Activated T-cell treated with anti-CD3 and anti-CD28 coated beads, Interleukin-2, amount 50 U/mL, for 72 hours (primary cell): ENCODE data around the gene TSPO2. TPM values are rescaled to one million over a fixed set of nuclear protein-coding genes. Genes with fewer than 3 reads are reported as not detected.
A peak's percentile ranks its signal among the peaks of the same experiment; 100 is the strongest.
"Not testable (repeated sequence)": the region's sequence is repeated elsewhere in the genome, so short reads cannot be mapped to it uniquely, and the experiment has no call there.

ENCODE experiments used
- ATAC-seq, 2 donors: fragments of 150-1000 bp; cut with Tn5 transposase; replicated peaks in 1 of 2; 2 replicates each; pipeline ENCODE4 v1.10.0; 2021; ENCODE audit warnings: moderate library complexity in 2 of 2, mild to moderate bottlenecking in 1 of 2
- DNase-seq, 2 donors: peaks; one replicate each; pipeline ENCODE4 v3.0.0; 2021 to 2022; ENCODE audit warnings: mixed read lengths in 1 of 2
- H3K27ac Mint-ChIP-seq: one replicate; pipeline ENCODE4 v1.8.0; 2022; ENCODE audit warnings: mild to moderate bottlenecking, moderate library complexity, mixed read lengths
- H3K27me3 Mint-ChIP-seq: one replicate; pipeline ENCODE4 v1.8.0; 2022; ENCODE audit warnings: low read depth, mixed read lengths
- H3K36me3 Mint-ChIP-seq, 2 donors: one replicate each; pipeline ENCODE4 v1.8.0; 2022; ENCODE audit warnings: mixed read lengths in 2 of 2, mild to moderate bottlenecking in 1 of 2; ENCODE audit not compliant: insufficient read depth in 2 of 2
- H3K4me1 Mint-ChIP-seq: one replicate; pipeline ENCODE4 v1.8.0; 2022; ENCODE audit warnings: low read depth, mixed read lengths
- H3K4me3 Mint-ChIP-seq, 2 donors: one replicate each; pipeline ENCODE4 v1.8.0; 2022; ENCODE audit warnings: mild to moderate bottlenecking in 2 of 2, mixed read lengths in 2 of 2, moderate library complexity in 2 of 2
- H3K9me3 Mint-ChIP-seq, 2 donors: one replicate each; pipeline ENCODE4 v1.8.0; 2022; ENCODE audit warnings: mixed read lengths in 2 of 2
- total RNA-seq, 2 donors: library from RNA; stranded (reverse); gene quantifications; one replicate each; pipeline ENCODE4 v1.2.3, GENCODE V29; 2022

The TSPO2 gene, protein sequence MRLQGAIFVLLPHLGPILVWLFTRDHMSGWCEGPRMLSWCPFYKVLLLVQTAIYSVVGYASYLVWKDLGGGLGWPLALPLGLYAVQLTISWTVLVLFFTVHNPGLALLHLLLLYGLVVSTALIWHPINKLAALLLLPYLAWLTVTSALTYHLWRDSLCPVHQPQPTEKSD
- total RNA-seq: not detected

GRCh38 chr6:41042226-41043055 lies at the start of gene TSPO2:
TSPO2 (plus strand) TSS chr6:41042467; CDS start chr6:41042986, 519 bp downstream.
- Mint-ChIP-seq H3K27me3 (no peaks in the 10 kb centered on the region), H3K4me3 (no peak within 1 kb of the TSS), H3K4me1 (peaks cover 8% of the 10 kb centered on the region), H3K27ac (no peak within 1 kb of the TSS), H3K9me3 (no peaks in the 10 kb centered on the region), H3K36me3 (no peaks in the 10 kb centered on the region)
- DNase-seq: no peak
- ATAC-seq: no peak

- H3K9me3 Mint-ChIP-seq: no peaks in the 10 kb centered on the region
- H3K4me1 Mint-ChIP-seq: no peaks in the 10 kb centered on the region
- peaks cover 13% of the 10 kb centered on the region for H3K27me3 Mint-ChIP-seq
- H3K27ac Mint-ChIP-seq: no peak overlapping the region
- H3K36me3 Mint-ChIP-seq: no peaks in the 10 kb centered on the region
- H3K4me3 Mint-ChIP-seq: no peak overlapping the region
- ATAC-seq (no peak), DNase-seq (no peak)
These were observed 49.5 kb upstream of the TSPO2 start for GRCh38 chr6:40992746-40993145.

DNA sequence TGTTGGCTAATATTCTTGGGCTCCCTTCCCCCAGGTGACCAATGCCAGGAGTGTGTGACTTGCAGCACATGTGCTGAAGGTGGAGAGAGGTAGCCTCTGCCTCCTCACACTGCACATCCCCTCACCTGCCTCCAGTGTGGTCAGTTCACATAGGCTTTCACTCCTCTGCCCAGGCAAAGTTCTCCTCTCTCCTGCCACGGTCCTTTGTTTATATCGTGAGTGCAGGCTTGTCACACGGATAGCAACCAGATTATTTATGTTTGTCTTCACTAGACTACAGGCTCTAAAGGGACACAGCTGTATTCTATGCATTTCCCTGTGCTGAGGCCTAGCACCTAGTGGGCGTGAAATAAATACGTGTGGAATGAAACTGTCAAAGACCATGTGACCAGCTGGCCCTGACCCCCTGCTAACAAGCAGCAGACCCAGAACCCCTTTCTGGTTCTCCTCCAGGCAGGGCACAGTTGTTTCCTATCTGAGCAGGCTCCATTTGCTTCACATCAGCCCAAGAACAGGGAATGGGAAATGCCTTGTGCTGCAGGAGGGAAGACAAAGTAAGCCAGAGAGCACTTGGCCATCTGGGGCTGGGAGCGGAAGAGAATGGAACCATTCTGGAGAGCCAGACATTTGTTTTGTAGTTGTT lies 45.6 kb upstream of the TSPO2 start:
- no peak for ATAC-seq
- Mint-ChIP-seq H3K27me3 (peaks cover 5% of the 10 kb centered on the region), H3K27ac (no peak overlapping the region), H3K4me1 (no peaks in the 10 kb centered on the region), H3K36me3 (no peaks in the 10 kb centered on the region), H3K4me3 (no peak overlapping the region), H3K9me3 (no peaks in the 10 kb centered on the region)
- DNase-seq: no peak

DNA sequence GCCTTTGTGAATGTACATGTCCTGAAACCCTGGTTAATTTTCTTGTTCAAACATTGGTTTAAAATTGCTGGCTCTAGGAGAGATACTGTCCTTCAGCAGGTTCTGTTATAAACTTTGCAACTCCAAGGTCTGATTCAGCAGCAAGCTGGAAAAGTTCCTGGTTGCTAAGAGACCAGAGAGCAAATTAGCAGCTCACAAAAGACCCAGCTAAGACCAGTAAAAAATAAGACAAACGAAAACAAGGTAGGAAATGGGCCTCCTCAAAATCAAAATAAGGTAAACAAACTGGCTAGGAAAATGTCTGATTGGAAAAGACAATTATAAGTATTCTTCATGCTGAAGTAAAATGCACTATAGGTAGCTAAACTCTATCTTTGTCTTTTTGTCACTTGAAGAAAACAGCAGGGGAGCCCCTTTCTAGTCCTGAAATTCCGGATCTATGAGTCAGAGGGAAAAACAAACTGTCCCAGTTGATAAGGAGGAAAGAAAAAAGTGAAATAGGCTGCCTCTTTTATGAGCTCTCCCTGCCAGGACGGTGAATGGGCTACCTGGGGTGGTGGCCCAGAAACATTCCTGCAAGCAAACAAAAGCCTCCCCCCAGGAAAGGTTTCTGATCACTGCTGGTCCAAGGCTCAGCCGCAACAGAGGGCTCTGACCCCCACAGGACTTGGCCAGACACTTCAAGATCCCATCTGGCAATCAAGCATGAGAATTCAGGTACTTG lies 44.9 kb upstream of the TSPO2 start:
- H3K9me3 Mint-ChIP-seq: no peaks in the 10 kb centered on the region
- no peaks in the 10 kb centered on the region for H3K4me1 Mint-ChIP-seq
- ATAC-seq (no peak), DNase-seq (no peak)
- H3K36me3 Mint-ChIP-seq: no peaks in the 10 kb centered on the region
- H3K27ac Mint-ChIP-seq: no peak overlapping the region
- H3K27me3 Mint-ChIP-seq: peaks cover 5% of the 10 kb centered on the region
- H3K4me3 Mint-ChIP-seq: no peak overlapping the region

DNA sequence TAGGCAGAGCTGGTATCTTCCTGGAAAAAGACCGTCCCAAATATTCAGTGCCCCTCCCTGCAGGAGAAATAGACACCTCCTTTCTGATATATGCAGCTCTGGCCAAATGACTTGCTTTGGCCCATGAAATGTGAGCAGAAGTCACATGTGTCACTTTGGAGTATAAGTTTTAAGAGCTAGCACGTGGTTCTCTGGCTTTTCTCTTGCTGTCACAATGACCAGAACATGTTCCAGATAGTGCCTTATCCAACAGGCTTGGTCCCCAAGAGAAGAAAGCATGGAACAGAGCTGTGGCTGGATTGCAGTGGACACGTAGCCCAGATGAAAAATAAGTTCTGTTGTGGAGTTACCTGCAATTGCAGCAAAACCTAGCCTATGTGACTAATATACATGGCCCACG lies 43.6 kb upstream of the TSPO2 start:
- Mint-ChIP-seq H3K27me3 (peaks cover 14% of the 10 kb centered on the region), H3K27ac (no peak overlapping the region)
- no peak for ATAC-seq

DNA sequence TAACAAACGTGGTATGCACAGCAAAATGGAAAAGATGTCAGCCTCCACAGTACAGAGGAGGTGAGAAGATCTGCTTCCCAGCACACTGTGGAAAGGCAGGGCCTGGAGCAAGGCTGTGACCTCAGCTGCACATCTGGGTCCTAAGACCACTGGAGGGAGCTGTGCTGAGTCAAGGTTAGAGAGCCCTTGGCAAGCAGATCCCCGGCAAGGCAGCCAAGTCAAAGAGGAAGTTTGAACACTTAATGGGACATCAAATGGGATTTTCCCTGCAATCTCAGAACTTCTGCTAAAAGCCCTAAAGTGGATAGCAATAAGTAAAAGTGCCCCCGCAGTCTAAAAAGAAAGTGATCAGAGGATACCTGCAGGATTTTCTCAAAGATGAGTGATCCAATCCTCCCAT lies 42.7 kb upstream of the TSPO2 start:
- no peaks in the 10 kb centered on the region for H3K36me3 Mint-ChIP-seq
- DNase-seq: peak; percentile 3 to 5
- H3K4me3 Mint-ChIP-seq: no peak overlapping the region
- no peaks in the 10 kb centered on the region for H3K9me3 Mint-ChIP-seq
- no peak for ATAC-seq
- no peaks in the 10 kb centered on the region for H3K4me1 Mint-ChIP-seq
- no peak overlapping the region for H3K27ac Mint-ChIP-seq
- peaks cover 18% of the 10 kb centered on the region for H3K27me3 Mint-ChIP-seq

More for the DNA sequence above, 43.6 kb upstream of the TSPO2 start:
- Mint-ChIP-seq H3K4me3 (no peak overlapping the region), H3K36me3 (no peaks in the 10 kb centered on the region), H3K4me1 (no peaks in the 10 kb centered on the region), H3K9me3 (no peaks in the 10 kb centered on the region)
- no peak for DNase-seq

- H3K36me3 Mint-ChIP-seq: no peaks in the 10 kb centered on the region
- H3K27ac Mint-ChIP-seq: no peak overlapping the region
- no peaks in the 10 kb centered on the region for H3K4me1 Mint-ChIP-seq
- no peak overlapping the region for H3K4me3 Mint-ChIP-seq
- no peak for DNase-seq
- peaks cover 25% of the 10 kb centered on the region for H3K27me3 Mint-ChIP-seq
- no peaks in the 10 kb centered on the region for H3K9me3 Mint-ChIP-seq
- no peak for ATAC-seq
These were observed 42.0 kb upstream of the TSPO2 start for GRCh38 chr6:41000248-41000647.

DNA sequence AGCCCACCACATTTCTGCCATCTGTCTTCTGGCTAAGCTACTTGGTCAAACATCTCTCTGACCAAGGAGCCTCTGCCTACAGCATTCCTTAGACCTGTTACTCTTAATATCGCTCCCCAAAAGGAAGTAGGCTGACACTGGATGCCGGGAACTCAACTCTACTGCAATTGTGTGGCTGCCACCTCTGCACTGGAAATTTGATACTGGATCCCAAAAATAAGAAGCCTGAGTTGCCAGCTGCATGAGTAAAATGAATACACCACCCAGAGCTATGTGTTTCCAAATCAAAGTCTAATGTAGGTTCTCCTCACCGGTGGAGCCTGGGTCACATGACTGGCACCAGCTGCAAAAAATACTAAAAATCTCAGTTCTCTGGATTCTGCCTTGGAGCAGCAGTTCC lies 40.1 kb upstream of the TSPO2 start:
- Mint-ChIP-seq H3K4me3 (no peak overlapping the region), H3K36me3 (no peaks in the 10 kb centered on the region), H3K27ac (no peak overlapping the region), H3K9me3 (no peaks in the 10 kb centered on the region), H3K27me3 (peaks cover 23% of the 10 kb centered on the region), H3K4me1 (no peaks in the 10 kb centered on the region)
- no peak for DNase-seq
- no peak for ATAC-seq

DNA sequence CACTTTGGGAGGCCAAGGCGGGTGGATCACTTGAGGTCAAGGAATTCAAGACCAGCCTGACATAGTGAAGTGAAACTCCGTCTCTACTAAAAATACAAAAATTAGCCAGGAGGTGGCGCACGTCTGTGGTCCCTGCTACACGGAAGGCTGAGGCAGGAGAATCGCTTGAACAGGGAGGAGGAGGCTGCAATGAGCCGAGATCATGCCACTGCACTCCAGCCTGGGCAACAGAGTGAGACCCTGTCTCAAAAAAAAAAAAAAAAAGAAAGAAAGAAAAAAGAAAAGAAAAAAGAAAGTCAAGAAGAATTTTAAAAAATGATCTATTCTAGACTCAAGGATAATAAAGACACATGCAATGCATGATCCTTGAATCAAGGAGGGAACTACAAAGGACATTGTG lies 36.0 kb upstream of the TSPO2 start:
- not testable (repeated sequence) for H3K27ac Mint-ChIP-seq, H3K36me3 Mint-ChIP-seq, H3K4me3 Mint-ChIP-seq, H3K4me1 Mint-ChIP-seq, H3K9me3 Mint-ChIP-seq
- DNase-seq (peak; percentile 60 to 68), ATAC-seq (peak; percentile 60 to 64)
- H3K27me3 Mint-ChIP-seq: peaks cover 23% of the 10 kb centered on the region

DNA sequence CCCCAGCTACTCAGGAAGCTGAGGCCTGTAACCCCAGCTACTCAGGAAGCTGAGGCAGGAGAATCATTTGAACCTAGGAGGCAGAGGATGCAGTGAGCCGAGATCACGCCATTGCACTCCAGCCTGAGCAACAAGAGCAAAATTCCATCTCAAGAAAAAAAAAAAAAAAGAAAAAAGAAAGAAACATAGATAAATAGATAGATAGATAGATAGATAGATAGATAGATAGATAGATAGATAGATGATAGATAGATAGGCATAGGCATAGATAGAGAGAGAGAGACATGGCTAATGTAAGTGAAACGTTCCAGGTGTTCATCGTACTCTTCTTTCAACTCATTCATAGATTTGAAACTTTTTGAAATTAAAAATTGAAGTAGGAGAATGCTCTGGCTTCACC lies 35.3 kb upstream of the TSPO2 start:
- peaks cover 23% of the 10 kb centered on the region for H3K27me3 Mint-ChIP-seq
- H3K36me3 Mint-ChIP-seq, ATAC-seq, H3K4me3 Mint-ChIP-seq, DNase-seq, H3K4me1 Mint-ChIP-seq, H3K27ac Mint-ChIP-seq, H3K9me3 Mint-ChIP-seq: not testable (repeated sequence)

- H3K27ac Mint-ChIP-seq: no peak overlapping the region
- H3K4me3 Mint-ChIP-seq: no peak overlapping the region
- DNase-seq (no peak), ATAC-seq (no peak)
- H3K4me1 Mint-ChIP-seq: no peaks in the 10 kb centered on the region
- H3K36me3 Mint-ChIP-seq: no peaks in the 10 kb centered on the region
- peaks cover 19% of the 10 kb centered on the region for H3K27me3 Mint-ChIP-seq
- H3K9me3 Mint-ChIP-seq: no peaks in the 10 kb centered on the region
These were observed 34.3 kb upstream of the TSPO2 start for GRCh38 chr6:41008011-41008410.

GRCh38 chr6:41009669-41010068 lies 32.6 kb upstream of the TSPO2 start:
- DNase-seq (no peak), ATAC-seq (no peak)
- Mint-ChIP-seq H3K9me3 (no peaks in the 10 kb centered on the region), H3K27me3 (peaks cover 8% of the 10 kb centered on the region), H3K4me3 (no peak overlapping the region), H3K36me3 (no peaks in the 10 kb centered on the region), H3K27ac (no peak overlapping the region), H3K4me1 (no peaks in the 10 kb centered on the region)

DNA sequence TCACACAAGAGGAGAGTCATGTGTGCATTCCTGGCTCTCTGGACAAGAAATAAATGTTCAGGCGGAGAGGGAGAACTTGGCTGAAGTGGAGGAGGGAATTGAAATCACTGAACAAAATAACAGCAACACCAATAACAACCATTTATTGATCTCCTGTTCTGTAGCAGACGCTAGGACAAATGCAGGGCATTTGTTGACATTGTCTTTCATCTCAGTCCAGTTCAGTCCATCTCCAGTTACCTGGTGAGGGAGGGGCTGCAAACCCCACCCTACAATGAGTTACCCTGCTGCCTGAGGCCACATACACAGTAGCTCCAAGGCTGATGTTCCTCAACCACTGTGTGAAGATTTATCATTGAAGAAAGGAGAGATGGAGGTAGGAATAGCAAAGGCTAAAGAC lies 30.6 kb upstream of the TSPO2 start:
- DNase-seq (no peak), ATAC-seq (no peak)
- H3K36me3 Mint-ChIP-seq: no peaks in the 10 kb centered on the region
- H3K27me3 Mint-ChIP-seq: no peaks in the 10 kb centered on the region
- H3K4me3 Mint-ChIP-seq: no peak overlapping the region
- no peaks in the 10 kb centered on the region for H3K9me3 Mint-ChIP-seq
- H3K4me1 Mint-ChIP-seq: no peaks in the 10 kb centered on the region
- no peak overlapping the region for H3K27ac Mint-ChIP-seq
